A549 treated with CpdA at 1 μM for 4 hours (cell line): ENCODE data around the gene FKBP2. TPM values are rescaled to one million over a fixed set of nuclear protein-coding genes. Genes with fewer than 3 reads are reported as not detected.

Experiments used
- total RNA-seq: library from RNA; stranded (reverse); fragments of 200-300 nt; extraction: Qiagen RNA extraction; gene quantifications from 5 replicates; pipeline ENCODE4 v1.2.3, GENCODE V29; 2022; ENCODE audit warnings: low read depth

Gene FKBP2
- 125 to 150 TPM (median 146 TPM) in 5 replicates for total RNA-seq

DNA sequence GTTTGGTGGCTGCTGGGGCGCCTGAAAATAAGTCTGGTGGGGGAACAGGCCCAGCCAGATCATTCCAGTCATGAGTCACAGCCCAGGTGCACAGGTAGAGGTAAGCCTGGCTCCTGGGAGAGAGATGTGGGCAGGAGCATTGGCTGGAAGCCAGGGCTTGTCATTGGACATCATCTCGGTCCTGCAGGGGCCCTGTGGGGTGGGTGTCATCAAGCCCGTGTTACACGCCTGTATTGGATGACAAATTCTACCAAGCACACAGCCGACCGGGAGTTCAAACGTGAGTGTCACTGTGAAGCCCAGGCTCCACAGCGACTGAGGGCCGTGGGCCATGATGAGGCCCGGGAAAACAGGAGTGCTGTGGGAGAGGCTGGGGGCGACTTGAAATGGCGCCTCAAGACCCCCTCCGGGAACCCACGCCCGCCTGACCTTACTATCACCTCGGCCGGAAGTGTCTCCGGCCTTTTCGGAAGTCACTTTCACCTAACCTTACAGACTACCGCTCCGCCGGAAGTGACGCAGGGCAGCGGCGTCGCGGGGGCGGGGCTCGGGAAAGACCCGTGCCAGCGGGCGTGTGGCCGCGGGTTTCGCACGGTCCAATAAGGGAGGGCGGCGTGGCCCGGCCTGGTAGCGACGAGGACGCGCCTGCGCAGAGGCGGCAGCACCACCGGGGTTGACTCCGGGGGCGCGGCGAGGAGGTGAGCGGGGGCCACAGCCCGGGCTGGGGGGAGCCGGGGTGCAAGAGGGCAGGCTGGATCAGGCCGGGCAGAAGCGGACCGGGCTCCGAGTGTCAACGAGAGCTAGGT is at the start of gene FKBP2:
TSS of gene FKBP2 (plus strand) at position 661 of the 806 bp plus-strand sequence. CDS start 1,293 bp downstream, outside the sequence.

DNA sequence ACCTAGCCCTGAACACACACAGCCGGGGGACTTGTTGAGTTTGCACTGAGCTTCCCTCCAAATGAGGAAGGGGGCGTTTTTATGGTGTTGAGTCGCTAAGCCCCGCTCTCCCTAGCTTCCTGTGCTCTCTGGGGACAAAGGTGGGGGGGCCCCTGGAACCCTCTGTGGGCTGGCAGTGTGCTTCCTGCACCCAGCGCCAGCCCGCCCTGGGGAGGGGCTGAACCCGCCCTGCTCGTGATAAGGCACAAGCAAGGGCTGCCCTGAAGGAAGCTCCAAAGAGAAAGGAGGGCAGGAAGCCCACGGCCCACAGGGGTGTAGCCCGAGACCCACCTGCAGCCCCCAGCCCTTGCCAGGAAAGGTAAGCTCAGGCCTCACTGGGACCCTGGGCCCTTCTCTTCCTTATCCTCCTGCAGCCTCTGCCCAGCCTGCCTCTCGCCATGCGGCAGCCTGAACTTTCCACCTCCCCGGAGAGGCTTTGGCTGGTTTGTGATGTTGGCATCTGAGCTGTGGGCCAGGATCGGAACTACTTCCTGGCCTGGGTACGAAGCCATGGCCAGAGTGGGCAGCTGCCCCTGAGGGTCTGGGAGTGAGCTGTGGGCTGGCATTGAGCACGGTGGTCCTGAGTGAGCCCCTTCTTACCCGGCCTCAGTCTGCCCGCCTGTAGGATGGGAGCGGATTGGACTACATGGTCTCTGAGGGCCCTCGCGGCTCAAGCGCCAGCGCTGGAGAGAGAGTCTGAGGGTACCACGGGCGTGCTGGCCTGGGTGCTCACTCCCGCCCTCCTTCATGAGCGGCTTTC is 34.2 kb upstream of the FKBP2 start, which contains the start of gene FERMT3:
TSS of gene FERMT3 (plus strand) at position 265 of the 799 bp plus-strand sequence. CDS start 644 bp downstream, outside the sequence.

DNA sequence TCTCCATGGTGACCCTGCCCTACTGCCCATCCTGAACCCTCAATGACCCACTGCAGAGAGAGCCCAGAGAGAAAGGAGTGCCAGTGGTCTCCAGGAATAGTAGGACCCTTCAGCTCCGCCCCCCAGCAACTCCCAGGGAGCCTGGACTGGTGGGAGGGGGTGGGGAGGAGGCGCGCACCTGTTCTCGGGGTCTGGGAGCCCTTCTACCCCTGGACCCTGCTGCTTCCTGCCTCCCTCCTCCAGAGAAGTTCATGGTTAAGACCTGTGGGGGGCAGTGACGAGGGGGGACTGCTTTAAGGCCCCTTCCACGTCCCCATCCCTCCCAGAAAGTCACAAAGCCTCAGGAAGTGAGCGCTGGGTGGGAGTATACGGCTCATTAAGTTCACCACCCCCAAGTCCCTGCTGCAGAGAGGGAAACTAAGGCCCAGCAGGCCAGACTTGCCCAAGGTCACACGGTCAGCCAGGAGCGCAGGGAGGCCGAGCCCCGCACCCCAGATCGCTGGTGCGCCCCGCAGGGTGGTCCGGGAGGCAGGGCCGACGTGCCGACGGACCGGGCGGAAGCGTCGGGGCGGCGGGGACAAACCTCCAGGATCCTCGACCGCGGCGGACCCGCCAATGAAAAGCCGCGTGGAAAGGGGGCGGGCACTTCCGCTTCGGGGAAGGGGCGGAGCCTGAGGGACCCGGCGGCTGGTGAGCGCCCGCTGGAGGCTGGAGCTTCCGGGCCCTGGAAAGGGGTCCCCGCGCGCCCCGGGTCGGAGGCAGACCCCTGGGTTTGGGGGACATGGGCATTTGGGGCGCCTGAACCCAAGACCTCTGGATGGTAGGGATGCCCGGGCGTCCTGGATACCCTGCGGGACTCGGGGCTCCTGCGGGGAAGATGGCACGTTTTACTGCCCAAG is 15.0 kb upstream of the FKBP2 start, which contains the start of the genes NUDT22 and TRPT1:
TSS of gene NUDT22 (plus strand) at position 667 of the 899 bp plus-strand sequence. CDS start 379 bp downstream, outside the sequence.
TSS of gene TRPT1 (minus strand) at position 579 of the 899 bp plus-strand sequence. CDS start at position 253, 326 bp downstream.

DNA sequence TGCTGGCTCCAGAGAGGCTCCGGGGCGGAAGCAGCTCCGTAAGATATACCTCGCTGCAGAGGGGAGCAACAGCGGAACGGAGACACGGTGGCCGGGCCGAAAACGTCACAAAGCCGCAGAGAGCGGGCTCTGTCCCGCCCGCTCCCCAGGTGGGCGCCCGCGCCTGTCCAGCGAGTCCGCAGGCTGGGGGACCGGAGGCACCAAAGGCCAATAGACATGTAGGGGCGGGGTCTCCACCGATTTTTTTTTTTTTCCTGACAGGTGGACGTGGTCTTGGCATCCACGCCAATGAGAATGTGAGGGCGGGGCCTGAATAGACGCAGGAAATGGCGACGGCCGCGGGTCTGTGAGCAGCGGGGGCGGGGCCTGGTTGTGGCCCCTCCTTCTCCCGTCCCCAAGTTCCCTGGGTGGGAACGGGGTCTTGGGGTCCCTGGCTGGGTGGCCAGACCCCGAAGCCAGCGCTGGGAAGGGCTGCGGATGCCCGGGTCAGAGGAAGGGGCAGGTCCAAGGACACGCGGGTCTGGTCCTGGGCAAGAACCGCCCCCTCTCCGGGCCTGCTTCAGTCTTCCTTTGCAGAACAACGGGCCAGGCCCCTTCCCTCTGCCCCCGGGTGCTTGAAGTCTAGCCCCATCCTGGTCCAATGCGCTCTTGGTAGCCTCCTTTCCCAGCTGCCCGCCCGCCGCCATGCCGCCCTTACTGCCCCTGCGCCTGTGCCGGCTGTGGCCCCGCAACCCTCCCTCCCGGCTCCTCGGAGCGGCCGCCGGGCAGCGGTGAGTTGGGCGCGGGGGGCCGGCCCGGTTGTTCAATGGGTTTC is 10.5 kb upstream of the FKBP2 start, which contains the start of gene DNAJC4:
TSS of gene DNAJC4 (plus strand) at position 378 of the 814 bp plus-strand sequence. CDS start at position 685, 307 bp downstream.

DNA sequence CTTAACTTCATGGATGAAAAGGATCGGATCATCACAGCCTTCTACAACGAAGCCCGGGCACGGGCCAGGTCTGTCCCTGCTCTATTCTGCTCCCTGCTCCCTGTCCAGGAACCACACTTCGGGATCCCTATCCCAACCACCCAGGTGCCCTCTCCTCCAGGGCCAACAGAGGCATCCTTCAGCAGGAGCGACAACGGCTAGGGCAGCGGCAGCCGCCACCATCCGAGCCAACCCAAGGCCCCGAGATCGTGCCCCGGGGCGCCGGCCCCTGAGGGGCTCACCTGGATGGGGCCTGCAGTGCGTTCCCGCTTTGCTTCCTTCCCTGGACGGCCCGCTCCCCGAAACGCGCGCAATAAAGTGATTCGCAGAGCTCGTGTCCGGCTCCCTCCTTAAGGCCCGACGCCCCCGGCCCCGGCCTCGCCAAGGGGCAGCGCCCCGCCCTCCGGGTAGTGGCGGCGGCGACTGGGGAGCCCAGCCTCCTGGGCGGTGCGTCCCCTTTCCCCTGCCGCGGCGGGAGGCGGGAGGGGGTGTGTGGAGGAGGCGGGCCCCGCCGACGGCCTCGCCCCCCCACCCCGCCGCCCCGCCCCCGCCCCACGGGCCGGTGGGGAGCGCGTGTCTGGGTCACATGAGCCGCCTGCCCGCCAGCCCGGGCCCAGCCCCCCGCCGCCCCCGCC is 6.8 kb upstream of the FKBP2 start, which contains the start of gene VEGFB:
TSS of gene VEGFB (plus strand) at position 672 of the 674 bp plus-strand sequence. CDS start 250 bp downstream, outside the sequence.

DNA sequence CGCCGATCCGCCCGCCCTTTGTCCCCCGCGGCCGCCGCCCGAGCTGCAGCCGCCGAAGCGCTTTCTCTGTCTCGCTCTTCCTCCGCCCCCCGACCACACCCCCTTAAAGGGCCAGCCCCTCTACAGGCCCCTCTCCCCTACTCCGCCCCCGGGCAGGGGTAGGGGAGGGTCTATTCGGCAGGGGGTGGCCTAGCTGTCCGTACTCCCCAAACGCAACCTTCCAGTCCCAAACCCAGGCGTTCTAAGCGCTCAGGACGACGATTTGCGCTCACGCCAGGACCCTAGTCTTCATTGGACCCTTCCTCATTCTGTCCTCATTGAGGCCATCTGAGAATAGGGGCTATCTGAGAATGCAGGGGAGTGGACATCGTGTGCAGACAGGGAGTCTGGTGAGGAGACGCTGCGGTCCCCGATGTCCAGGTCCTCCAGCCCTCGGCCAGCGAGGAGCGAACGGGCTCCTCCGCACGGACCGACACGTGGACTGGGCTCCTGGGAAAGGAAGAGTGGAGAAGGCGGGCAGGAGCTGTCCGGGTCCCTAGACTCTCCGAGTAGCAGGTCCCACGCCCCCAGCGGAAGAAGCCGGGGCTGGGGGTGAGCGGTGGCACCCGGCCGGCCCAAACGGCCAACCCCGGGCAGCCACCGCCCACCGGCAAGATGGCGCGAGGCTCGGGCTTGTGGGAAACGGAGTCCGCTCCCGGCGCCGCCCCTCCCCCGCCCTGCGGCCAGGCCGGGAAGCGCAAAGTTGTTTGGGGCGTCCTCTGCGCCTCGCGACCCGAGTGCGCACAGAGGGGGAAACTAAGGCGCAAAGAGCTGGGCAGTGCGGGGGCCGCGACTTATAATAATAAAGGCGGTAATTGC is 6.2 kb downstream of the FKBP2 start, which contains the start of gene PPP1R14B:
TSS of gene PPP1R14B (minus strand) at position 73 of the 858 bp plus-strand sequence. CDS start 270 bp downstream, outside the sequence.

DNA sequence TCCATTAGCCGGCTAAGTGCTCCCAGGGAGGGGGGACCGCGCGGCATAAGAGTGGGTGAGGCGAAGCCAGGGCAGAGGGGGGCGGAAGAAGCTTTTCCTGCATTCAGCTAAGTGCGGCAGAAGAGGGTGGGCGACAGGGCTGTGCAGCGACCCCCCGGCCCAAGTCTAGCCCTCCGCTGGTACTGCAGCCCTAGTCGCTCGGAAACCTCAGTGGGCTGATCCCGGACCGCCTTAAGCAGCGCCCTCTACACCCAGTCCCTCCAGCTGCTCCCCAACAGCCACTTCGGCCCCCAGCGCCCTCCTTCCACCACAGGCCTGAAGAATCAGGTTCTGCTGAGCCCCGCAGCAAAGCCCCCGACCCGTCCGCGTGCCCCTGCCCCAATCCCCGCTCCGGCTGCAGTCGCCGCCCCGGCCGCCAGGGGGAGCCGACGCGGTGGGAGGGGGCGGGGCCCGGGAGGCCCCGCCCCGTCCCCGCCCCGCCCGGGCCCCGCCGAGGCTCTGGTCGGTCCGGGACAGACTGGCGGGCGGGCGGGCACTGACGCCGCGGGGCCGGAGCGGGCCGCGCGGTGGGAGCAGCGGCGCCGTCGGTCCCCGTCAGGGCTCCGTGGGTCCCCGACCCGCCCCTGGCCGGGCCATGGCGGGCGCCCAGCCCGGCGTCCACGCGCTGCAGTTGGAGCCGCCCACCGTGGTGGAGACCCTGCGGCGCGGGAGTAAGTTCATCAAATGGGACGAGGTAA is 10.3 kb downstream of the FKBP2 start, which contains the start of gene PLCB3:
TSS of gene PLCB3 (plus strand) at position 515 of the 737 bp plus-strand sequence. CDS start at position 635, 120 bp downstream.

DNA sequence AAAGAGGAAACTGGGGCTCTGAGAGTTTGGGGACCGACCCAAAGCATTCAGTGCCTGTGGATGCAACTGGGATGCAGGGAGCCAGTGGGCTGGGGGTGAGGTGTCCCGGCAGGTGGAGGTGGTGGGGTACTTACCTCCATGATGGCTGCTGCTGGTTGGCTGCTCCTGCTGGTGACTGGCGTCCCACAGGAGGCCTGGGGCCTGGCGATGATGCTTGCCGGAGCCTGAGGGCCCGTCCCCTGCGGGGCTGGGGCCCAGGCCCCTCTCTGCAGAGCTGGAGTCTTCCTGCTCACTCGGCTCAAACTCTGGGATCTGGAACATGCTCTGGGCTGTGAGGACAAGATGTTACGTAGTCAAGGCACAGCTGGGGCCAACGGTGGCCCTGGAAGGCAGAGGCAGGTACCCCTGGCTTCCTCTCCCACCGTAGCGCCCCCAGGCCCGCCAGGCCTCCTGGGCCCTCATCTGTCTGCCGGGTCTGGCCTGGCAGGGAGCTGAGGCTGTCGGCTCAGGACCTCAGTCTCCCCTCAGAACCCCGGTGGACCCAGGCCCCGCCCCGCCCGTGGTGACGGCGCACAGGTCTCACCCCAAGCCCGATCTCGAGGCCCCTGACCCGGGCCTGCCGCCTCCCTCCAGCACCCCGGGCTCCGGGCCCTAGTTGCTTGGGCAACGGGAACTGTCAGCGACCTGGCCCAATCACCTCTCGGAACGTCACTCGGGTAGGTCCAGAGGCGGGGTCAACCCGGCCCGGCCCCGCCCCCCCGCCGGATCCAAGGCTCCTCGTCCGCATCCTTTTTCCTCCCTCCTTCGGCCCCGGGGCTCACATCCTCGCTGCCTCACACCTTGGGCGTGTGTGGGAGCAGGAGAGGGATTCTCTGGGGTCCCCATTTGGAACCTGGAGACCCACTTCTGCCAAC is 43.4 kb downstream of the FKBP2 start, which contains the start of gene BAD:
TSS of gene BAD (minus strand) at position 618 of the 914 bp plus-strand sequence. CDS start at position 321, 297 bp downstream.

DNA sequence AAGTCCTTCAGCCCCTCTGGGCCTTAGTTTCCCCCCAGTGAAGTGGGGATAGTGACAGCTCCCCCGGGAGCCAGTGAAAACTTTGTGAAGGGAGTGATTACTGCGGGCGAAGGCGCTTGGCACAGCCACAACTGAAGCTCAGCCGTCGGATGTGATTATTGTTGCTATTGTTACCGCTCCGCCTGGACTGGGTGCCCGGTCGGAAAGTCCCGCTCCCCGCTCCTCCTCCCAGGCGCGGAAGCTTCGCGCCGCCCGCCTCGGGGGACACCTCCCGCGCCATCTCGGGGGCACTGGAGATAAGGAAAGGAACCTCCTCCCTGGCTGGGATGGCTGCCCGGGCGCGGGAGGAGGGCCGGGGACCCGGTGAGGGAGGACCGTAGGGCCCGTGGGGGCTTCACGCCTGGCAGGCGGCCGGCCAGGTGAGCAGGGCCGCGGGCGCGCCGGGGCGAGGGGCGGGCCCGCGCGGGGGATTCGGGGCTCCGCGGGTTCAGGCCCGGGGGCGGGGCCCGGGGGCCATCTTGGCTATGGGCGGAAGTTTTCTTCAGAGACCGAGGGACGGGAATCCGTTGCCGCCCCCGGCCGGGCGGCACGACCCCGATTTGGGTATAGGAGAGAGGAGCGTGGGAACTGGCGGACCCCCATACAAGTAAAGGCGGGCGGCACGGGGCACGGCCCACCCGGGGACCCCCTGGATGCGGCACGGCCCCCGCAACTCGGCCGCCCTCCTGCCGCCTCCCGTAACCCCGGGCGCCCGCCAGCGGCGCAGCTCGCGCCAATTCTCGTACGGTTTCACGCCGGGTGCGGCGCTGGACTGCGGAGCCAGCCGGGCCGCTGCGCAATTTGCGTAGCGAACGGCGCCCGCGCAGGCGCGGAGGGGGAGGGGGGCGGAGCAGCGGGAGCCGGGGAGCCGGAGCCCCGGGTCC is 44.3 kb downstream of the FKBP2 start, which contains the start of gene GPR137:
TSS of gene GPR137 (plus strand) at position 887 of the 923 bp plus-strand sequence. CDS start 677 bp downstream, outside the sequence.

DNA sequence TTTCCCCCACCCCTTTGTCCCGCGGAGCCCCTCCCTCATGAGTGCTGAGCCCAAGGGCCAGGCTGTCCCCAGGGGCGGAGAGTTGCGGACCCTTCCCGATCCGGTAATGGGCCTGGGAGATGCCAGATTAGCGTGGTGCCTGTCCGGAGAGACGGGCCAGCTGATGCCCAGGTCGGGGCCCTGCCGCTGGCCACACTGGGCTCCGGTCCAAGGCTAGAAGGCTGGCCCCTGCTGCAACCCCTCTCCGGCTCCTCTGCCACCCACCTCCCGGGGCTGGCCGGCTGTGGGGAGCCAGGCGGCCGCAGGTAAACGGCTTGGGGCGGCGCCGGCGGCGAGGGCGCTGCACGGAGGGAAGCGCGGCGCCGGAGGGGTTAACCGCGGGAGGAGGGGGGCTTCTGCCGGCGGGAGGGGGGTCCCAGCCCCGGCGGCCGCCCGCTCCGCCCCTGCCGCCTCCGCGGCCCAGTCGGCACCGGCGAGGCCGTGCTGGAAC is 50.4 kb downstream of the FKBP2 start, which contains the start of gene KCNK4:
TSS of gene KCNK4 (plus strand) at position 41 of the 490 bp plus-strand sequence. CDS start 1,717 bp downstream, outside the sequence.

Other genes starting within 250 kb of the FKBP2 start
- 0.05 to 0.09 TPM (median 0.08 TPM) in 4 of 5 replicates, not detected in the other for gene FLRT1, start 205.2 kb upstream of the FKBP2 start, total RNA-seq
- 7.6 to 13.8 TPM (median 13.3 TPM) in 5 replicates for gene MACROD1, start 75.0 kb upstream of the FKBP2 start, total RNA-seq
- 265 to 294 TPM (median 293 TPM) in 5 replicates for gene STIP1, start 54.9 kb upstream of the FKBP2 start, total RNA-seq
- 1.6 to 4.1 TPM (median 2.1 TPM) in 5 replicates for gene FERMT3, start 34.4 kb upstream of the FKBP2 start, total RNA-seq
- 18.6 to 27.7 TPM (median 26.4 TPM) in 5 replicates for gene TRPT1, start 14.9 kb upstream of the FKBP2 start, total RNA-seq
- gene NUDT22, start 14.8 kb upstream of the FKBP2 start, total RNA-seq = 28.5 to 44.9 TPM (median 38.1 TPM) in 5 replicates
- gene DNAJC4, start 10.5 kb upstream of the FKBP2 start, total RNA-seq = 19.4 to 21.3 TPM (median 20.1 TPM) in 5 replicates
- 35.7 to 54.5 TPM (median 51.4 TPM) in 5 replicates for gene VEGFB, start 6.5 kb upstream of the FKBP2 start, total RNA-seq
- gene PPP1R14B, start 5.8 kb downstream of the FKBP2 start, total RNA-seq = 208 to 393 TPM (median 373 TPM) in 5 replicates
- gene PLCB3, start 10.4 kb downstream of the FKBP2 start, total RNA-seq = 16.6 to 24.0 TPM (median 21.3 TPM) in 5 replicates
- 72.9 to 105 TPM (median 99.7 TPM) in 5 replicates for gene BAD, start 43.6 kb downstream of the FKBP2 start, total RNA-seq
- 32.8 to 51.3 TPM (median 49.8 TPM) in 5 replicates for gene GPR137, start 44.8 kb downstream of the FKBP2 start, total RNA-seq
- gene KCNK4, start 50.2 kb downstream of the FKBP2 start, total RNA-seq = 0.07 to 0.24 TPM in 2 of 5 replicates, not detected in the others
- 2.3 to 3.7 TPM (median 2.9 TPM) in 5 replicates for gene CATSPERZ, start 59.3 kb downstream of the FKBP2 start, total RNA-seq
- gene ESRRA, start 64.4 kb downstream of the FKBP2 start, total RNA-seq = 43.1 to 65.2 TPM (median 62.7 TPM) in 5 replicates
- gene TRMT112, start 76.5 kb downstream of the FKBP2 start, total RNA-seq = 399 to 480 TPM (median 435 TPM) in 5 replicates
- gene PRDX5, start 77.0 kb downstream of the FKBP2 start, total RNA-seq = 370 to 514 TPM (median 489 TPM) in 5 replicates
- gene CCDC88B, start 99.1 kb downstream of the FKBP2 start, total RNA-seq = 10.8 to 13.4 TPM (median 12.2 TPM) in 5 replicates
- gene RPS6KA4, start 118.1 kb downstream of the FKBP2 start, total RNA-seq = 54.4 to 70.5 TPM (median 64.5 TPM) in 5 replicates